ENCODE results near the gene PRR33. TPM values are rescaled to one million over a fixed set of nuclear protein-coding genes. Genes with fewer than 3 reads are reported as not detected.

The PRR33 gene
- total RNA-seq, 1 donor from 2014 or later: not detected

GRCh38 chr11:1872267-1872985 is 19.3 kb downstream of the PRR33 start:
- Histone ChIP-seq H3K4me3 (ENCODE audit: low read depth, low read length) (no peak overlapping the region), H3K27me3 (ENCODE audit: control insufficient read depth, insufficient read depth, low read length) (peaks cover 3% of the 10 kb centered on the region), H3K36me3 (ENCODE audit: control insufficient read depth, insufficient read depth, low read length) (no peaks in the 10 kb centered on the region)
- no peak for TF ChIP-seq CTCF (IDR thresholded peaks at IDR 0.05; ENCODE audit: insufficient read depth, low read length, severe bottlenecking)
- DNase-seq (ENCODE audit: low read depth) (no peak), FAIRE-seq (no peak)

GRCh38 chr11:1871531-1871930 is 20.2 kb downstream of the PRR33 start:
- no peak for DNase-seq (ENCODE audit: low read depth)
- no peak overlapping the region for H3K4me3 ChIP-seq (ENCODE audit: low read depth, low read length)
- FAIRE-seq: no peak

GRCh38 chr11:1870721-1871466 is 20.8 kb downstream of the PRR33 start:
- FAIRE-seq (no peak), DNase-seq (ENCODE audit: low read depth) (no peak)
- Histone ChIP-seq H3K27me3 (ENCODE audit: control insufficient read depth, insufficient read depth, low read length) (peaks cover 3% of the 10 kb centered on the region), H3K36me3 (ENCODE audit: control insufficient read depth, insufficient read depth, low read length) (no peaks in the 10 kb centered on the region), H3K4me3 (ENCODE audit: low read depth, low read length) (no peak overlapping the region)
- no peak for TF ChIP-seq CTCF (IDR thresholded peaks at IDR 0.05; ENCODE audit: insufficient read depth, low read length, severe bottlenecking)

More at GRCh38 chr11:1871531-1871930, 20.2 kb downstream of the PRR33 start:
- no peak for TF ChIP-seq CTCF (IDR thresholded peaks at IDR 0.05; ENCODE audit: insufficient read depth, low read length, severe bottlenecking)
- H3K27me3 ChIP-seq (ENCODE audit: control insufficient read depth, insufficient read depth, low read length): peaks cover 3% of the 10 kb centered on the region
- H3K36me3 ChIP-seq (ENCODE audit: control insufficient read depth, insufficient read depth, low read length): no peaks in the 10 kb centered on the region

GRCh38 chr11:1870326-1870696 is 21.4 kb downstream of the PRR33 start:
- Histone ChIP-seq H3K27me3 (ENCODE audit: control insufficient read depth, insufficient read depth, low read length) (peaks cover 3% of the 10 kb centered on the region), H3K36me3 (ENCODE audit: control insufficient read depth, insufficient read depth, low read length) (no peaks in the 10 kb centered on the region), H3K4me3 (ENCODE audit: low read depth, low read length) (no peak overlapping the region)
- FAIRE-seq: no peak
- no peak for TF ChIP-seq CTCF (IDR thresholded peaks at IDR 0.05; ENCODE audit: insufficient read depth, low read length, severe bottlenecking)
- DNase-seq (ENCODE audit: low read depth): no peak

GRCh38 chr11:1869427-1870325 is 22.0 kb downstream of the PRR33 start:
- Histone ChIP-seq H3K27me3 (ENCODE audit: control insufficient read depth, insufficient read depth, low read length) (peaks cover 3% of the 10 kb centered on the region), H3K4me3 (ENCODE audit: low read depth, low read length) (no peak overlapping the region), H3K36me3 (ENCODE audit: control insufficient read depth, insufficient read depth, low read length) (no peaks in the 10 kb centered on the region)
- FAIRE-seq: no peak
- no peak for DNase-seq (ENCODE audit: low read depth)
- TF ChIP-seq CTCF (IDR thresholded peaks at IDR 0.05; ENCODE audit: insufficient read depth, low read length, severe bottlenecking): peak; percentile 25

Data from bronchial epithelial cell (primary cell).